ENCODE data around the gene SH2D6.
A peak's percentile ranks its signal among the peaks of the same experiment; 100 is the strongest.
"Not testable (repeated sequence)": the region's sequence is repeated elsewhere in the genome, so short reads cannot be mapped to it uniquely, and the experiment has no call there.

Gene SH2D6

DNA sequence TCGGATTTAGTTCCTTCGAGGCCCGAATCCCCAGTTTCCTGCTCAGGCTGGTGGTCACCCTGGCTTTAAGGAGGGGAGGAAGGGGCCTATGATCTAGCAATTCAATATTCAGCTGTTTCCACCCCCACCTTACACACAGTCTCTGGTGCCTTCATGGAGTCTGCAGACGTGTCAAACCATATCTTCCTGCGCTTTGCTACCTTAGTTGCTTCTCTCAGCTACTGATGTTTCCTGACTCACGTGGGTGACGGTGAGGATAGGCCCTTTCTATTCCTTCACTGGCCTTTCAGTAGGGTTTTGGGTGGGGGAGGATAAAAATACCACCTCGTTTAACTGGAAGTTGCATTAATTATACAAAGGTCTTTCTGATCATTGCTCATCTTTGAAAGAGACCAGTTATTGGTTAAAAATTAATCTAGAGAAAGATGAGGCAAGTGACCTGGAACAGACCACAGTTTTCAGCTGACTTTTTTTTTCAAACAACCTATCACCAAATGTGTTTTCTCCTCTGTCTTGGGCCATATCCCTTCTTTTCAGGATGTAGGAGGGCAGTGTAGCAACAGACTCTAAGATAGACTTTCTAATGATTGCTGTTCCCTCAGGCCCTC is 49.7 kb downstream of the SH2D6 start:
- DNase-seq (ENCODE audit: low read depth, low spot score): no peak

DNA sequence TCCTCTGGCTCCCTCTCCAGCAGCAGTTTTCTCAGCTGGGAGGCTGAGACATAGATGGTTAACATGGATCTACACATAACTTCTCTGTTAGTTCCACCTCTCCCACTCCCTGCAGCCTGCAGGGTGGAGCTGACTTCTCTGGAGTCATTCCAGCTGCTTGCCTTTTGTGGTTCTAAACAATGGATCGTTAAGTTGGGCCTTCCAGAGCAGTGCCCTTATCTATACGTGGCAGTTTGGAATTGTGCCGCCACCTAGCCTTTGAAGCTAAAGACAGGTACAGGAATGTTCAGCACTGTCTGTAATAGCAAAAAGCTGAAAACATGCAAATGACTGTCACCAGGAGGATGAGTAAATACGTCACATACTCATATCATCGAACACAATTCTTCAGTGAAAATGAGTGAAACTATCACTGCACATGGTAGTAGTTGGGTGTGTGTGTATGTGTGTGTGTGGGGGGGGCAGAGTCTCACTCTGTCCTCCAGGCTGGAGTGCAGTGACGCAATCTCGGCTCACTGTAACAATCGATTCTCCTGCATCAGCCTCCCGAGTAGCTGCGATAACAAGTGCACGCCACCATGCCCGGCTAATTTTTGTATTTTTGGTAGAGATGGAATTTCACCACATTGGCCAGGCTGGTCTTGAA is 50.3 kb downstream of the SH2D6 start:
- peak; percentile 91 for DNase-seq (ENCODE audit: low read depth, low spot score)

DNA sequence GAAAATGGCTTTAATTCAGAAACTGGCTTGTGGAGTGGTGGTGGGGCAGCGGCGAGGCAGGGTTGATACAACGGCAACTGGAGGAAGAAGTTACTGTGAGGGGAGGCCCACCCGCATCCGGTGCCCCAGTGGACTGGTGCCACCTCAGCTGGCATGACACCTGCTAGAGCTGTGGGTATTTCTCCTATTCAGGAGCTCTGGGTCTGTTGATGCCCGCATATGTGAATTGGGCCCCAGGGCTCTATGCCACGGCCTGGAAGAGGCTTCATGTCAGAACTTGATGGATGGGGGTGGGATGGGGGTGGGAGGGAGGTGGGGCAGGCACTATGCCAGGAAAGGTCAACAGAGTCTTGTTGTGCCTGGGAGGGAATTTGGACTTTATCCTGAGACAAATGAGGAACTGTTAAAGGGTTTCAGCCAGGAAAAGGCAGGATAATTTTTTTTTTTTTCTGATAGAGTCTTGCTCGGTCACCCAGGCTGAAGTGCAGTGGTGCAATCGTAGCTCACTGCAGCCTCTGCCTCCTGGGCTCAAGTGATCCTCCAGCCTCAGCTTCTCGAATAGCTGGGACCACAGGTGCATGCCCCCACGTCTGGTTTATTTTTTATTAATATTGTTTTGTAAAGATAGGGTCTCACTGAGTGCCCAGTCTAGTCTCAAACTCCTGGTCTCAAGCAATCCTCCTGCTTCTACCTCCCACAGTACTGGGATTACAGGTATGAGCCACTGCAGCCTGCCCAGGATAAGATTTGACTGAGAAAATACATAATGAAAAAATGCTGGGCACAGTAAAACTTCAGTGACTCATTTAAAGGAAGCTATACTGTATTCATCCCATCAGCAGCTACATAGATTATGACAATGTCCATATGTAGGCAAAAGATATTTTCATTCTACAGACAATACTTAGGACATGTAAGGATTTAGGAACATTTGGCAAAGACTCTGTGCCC is 52.6 kb downstream of the SH2D6 start:
- peak; percentile 61 for DNase-seq (ENCODE audit: low read depth, low spot score)

DNA sequence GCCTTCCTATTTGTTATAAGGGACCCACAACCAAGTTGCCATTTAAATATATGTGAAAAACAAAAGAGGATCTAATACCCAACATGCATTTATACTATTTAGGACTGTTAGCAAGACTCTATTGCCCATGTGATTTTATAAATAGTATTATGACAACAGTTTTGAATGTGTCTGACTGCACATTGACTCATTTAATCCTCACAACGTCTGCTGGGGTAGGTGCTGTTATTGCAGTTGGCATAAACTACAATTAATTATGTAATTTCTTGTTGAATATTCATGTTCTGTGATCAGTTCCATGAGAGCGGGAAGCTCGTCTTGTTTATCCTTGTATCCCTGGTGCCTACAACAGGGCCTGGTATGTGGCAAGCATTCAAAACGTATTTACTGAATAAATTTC is 53.7 kb downstream of the SH2D6 start:
- DNase-seq (ENCODE audit: low read depth, low spot score): no peak

DNA sequence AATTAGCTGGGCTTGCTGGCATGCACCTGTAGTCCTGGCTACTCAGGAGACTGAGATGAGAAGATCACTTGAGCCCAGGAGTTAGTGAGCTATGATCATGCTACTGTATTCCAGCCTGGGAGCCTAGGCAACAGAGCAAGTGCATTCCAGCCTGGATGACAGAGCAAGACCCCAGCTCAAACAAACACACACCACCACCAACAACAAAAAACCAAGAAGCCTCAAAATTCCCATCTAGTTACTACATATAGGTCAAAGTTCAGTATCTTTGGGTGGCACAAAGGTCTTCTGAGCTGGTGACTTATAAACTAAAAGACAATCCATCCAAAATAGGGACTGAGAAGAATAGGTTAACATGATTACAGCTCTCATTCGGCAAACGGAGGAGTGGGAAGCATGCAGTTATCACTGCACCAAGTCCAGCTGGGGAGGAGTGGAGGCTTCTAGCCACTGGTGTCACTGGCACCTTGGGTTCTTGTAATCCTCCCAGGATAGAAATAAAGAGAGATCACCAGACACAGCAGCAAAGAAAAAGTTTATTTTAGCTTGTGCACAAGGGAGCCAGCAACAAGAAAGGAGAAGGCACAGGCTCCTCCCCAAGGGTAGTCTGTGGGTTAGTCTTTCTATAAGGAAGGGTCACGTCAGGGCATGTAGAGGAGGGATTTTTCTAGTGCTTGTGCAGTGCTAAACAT is 57.4 kb downstream of the SH2D6 start:
- no peak for DNase-seq (ENCODE audit: low read depth, low spot score)

DNA sequence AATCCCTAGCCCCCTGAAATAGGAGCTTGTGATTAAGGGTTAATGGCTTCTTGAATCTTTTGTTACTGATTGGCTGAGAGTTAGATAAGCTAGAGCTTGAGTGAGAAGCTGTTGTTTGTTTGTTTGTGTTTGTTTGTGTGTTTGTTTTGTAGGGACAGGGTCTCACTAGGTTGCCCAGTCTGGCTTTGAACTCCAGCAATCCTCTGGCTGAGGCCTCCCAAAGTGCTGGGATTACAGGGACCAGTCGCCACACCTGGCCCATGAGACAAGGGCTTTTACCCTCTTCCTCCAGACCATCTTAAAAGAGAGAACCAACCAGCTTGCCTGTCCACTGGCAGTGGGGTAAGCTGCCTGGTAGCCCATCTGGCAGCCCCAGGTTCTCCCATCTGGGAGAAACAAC is 58.1 kb downstream of the SH2D6 start:
- no peak for DNase-seq (ENCODE audit: low read depth, low spot score)

DNA sequence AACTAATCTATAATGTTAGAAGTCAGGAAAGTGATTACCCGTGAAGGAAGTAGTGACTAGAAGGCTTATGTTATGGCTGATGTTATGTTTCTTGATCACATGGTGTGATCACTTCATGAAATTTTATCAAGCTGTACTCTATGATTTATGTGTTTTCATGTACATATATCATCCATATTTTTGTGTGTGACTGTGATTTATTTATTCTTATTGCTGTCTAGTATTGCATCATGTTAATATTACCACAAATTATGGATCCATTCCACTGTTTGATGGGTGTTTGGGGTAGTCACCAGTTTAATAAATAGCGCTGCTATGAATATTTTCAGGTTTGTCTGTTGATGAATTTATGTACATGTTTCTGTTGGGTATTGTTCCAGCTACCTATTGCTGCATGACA is 59.4 kb downstream of the SH2D6 start:
- DNase-seq (ENCODE audit: low read depth, low spot score): no peak

DNA sequence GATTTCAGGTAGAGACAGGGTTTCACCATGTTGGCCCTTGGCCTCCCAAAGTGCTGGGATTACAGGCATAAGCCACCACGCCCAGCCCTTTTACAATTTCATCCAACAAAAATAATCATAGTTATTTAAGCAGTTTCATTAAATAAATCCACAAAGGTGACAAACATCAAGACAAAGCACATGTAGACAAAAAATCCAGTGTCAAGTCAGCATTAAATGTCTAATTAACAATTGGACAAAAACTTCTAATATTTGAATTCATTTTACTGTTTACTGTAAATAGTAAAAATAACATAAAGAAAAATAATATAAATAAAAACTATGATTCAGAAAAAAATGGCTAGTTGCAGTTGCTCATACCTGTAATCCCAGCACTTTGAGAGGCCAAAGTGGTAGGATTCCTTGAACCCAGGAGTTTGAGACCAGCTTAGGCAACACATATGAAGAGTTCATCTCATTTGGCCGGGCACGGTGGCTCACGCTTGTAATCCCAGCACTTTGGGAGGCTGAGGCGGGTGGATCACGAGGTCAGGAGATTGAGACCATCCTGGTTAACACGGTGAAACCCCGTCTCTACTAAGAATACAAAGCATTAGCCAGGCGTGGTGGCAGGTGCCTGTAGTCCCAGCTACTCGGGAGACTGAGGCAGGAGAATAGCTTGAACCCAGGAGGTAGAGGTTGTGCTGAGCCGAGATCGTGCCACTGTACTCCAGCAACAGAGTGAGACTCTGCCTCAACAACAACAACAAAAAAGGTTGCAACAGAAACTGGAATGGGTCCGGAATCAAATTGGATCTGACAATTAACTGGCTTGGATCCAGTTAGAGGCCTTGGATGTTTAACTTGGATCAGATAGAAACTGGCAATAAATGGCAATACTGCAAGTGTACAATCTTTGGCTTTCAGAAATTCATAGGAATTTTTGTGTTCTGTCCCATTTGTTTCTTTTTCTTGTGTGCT is 63.6 kb downstream of the SH2D6 start:
- no peak for DNase-seq (ENCODE audit: low read depth, low spot score)

DNA sequence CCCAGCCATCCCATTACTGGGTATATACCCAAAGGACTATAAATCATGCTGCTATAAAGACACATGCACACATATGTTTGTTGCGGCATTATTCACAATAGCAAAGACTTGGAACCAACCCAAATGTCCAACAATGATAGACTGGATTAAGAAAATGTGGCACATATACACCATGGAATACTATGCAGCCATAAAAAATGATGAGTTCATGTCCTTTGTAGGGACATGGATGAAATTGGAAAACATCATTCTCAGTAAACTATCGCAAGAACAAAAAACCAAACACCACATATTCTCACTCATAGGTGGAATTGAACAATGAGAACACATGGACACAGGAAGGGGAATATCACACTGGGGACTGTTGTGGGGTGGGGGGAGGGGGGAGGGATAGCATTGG is 66.1 kb downstream of the SH2D6 start:
- not testable (repeated sequence) for DNase-seq (ENCODE audit: low read depth, low spot score)

DNA sequence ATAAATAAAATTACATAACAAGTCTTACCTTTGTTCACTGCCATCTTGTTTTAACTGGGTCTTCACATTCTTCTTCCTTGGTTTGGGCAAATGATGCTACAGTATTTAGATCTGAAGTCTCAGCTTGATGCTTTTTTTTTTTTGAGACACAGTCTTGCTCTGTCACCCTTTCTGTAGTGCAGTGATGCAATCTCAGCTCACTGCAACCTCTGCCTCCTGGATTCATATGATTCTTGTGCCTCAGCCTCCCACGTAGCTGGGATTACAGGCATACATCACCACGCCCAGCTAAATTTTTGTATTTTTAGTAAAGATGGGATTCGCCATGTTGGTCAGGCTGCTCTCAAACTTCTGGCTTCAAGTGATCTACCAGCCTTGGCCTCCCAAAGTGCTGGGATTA is 67.3 kb downstream of the SH2D6 start:
- no peak for DNase-seq (ENCODE audit: low read depth, low spot score)

Measured in ELF-1 (cell line).